Osteocyte (in vitro differentiated cells): Measurements from ENCODE around the gene PAOX. TPM values are rescaled to one million over a fixed set of nuclear protein-coding genes. Genes with fewer than 3 reads are reported as not detected.
A peak's percentile ranks its signal among the peaks of the same experiment; 100 is the strongest.

Experiments used
- DNase-seq: peaks from one replicate; pipeline ENCODE4 v3.0.0; 2021; ENCODE audit warnings: mixed read lengths; ENCODE audit not compliant: unreplicated experiment; ENCODE audit errors: extremely low spot score
- H3K27ac Mint-ChIP-seq: one replicate; pipeline ENCODE4 v1.8.0; 2021; ENCODE audit warnings: mild to moderate bottlenecking, mixed read lengths; ENCODE audit not compliant: unreplicated experiment
- H3K27me3 Mint-ChIP-seq: one replicate; pipeline ENCODE4 v1.8.0; 2021; ENCODE audit warnings: mixed read lengths; ENCODE audit not compliant: unreplicated experiment
- H3K36me3 Mint-ChIP-seq: one replicate; pipeline ENCODE4 v1.8.0; 2021; ENCODE audit warnings: mixed read lengths; ENCODE audit not compliant: unreplicated experiment
- H3K4me1 Mint-ChIP-seq: one replicate; pipeline ENCODE4 v1.8.0; 2021; ENCODE audit warnings: mixed read lengths; ENCODE audit not compliant: unreplicated experiment
- H3K4me3 Mint-ChIP-seq: one replicate; pipeline ENCODE4 v1.8.0; 2021; ENCODE audit warnings: mild to moderate bottlenecking, moderate library complexity, mixed read lengths; ENCODE audit not compliant: unreplicated experiment
- H3K9me3 Mint-ChIP-seq: one replicate; pipeline ENCODE4 v1.8.0; 2021; ENCODE audit warnings: mixed read lengths; ENCODE audit not compliant: unreplicated experiment
- total RNA-seq: library from RNA; stranded (reverse); gene quantifications from 2 replicates; pipeline ENCODE4 v1.2.1, GENCODE V29; 2021
- TF ChIP-seq, protein P1 (sequence below): fragments of 200-600 bp; sonication (generic); IDR thresholded peaks from 2 replicates; pipeline ENCODE4 v1.5.0; 2021; ENCODE audit warnings: antibody characterized with exemption, mild to moderate bottlenecking, moderate library complexity

PAOX gene
- total RNA-seq, 1 donor from 2014 or later = 8.7 TPM

DNA sequence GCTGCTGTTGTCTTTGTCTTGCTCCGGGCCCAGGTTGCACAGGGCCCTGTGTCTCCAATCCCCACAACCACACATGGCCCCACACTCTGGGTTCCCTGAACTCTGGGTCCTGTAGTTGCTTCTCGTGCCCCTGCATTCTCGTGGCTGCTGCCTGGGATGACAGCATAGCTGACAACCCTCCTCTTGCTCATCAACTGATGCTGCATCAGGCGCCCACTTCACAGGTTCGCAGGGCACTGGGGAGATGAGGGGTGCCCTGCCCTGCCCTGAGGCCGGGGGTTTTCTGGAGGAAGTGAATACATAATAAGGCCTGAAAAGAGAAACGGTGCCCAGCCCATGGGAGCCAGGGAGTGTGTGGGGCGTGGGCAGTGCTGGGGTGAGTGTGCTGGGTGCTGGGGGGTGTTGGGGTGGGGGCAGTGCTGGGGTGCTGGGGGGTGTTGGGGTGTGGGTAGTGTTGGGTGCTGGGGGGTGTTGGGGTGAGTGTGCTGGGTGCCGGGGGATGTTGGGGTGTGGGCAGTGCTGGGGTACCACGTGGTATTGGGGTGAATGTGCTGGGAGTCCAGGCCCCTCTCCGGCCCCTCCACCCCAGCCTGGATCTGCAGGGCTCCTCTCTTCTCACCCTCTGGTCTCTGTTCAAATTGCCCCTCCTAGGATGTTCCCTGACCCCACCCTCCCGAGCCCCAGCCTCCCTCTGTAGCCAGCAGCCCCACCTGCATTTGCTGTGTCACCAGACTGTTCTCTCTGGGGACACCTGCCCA is 12.9 kb downstream of the PAOX start:
- Mint-ChIP-seq H3K27me3 (no peaks in the 10 kb centered on the region), H3K36me3 (peaks cover 5% of the 10 kb centered on the region), H3K27ac (no peak overlapping the region), H3K9me3 (no peaks in the 10 kb centered on the region), H3K4me3 (no peak overlapping the region), H3K4me1 (peaks cover 13% of the 10 kb centered on the region)
- no peak for DNase-seq
- TF ChIP-seq, protein P1, sequence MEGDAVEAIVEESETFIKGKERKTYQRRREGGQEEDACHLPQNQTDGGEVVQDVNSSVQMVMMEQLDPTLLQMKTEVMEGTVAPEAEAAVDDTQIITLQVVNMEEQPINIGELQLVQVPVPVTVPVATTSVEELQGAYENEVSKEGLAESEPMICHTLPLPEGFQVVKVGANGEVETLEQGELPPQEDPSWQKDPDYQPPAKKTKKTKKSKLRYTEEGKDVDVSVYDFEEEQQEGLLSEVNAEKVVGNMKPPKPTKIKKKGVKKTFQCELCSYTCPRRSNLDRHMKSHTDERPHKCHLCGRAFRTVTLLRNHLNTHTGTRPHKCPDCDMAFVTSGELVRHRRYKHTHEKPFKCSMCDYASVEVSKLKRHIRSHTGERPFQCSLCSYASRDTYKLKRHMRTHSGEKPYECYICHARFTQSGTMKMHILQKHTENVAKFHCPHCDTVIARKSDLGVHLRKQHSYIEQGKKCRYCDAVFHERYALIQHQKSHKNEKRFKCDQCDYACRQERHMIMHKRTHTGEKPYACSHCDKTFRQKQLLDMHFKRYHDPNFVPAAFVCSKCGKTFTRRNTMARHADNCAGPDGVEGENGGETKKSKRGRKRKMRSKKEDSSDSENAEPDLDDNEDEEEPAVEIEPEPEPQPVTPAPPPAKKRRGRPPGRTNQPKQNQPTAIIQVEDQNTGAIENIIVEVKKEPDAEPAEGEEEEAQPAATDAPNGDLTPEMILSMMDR = no peak

DNA sequence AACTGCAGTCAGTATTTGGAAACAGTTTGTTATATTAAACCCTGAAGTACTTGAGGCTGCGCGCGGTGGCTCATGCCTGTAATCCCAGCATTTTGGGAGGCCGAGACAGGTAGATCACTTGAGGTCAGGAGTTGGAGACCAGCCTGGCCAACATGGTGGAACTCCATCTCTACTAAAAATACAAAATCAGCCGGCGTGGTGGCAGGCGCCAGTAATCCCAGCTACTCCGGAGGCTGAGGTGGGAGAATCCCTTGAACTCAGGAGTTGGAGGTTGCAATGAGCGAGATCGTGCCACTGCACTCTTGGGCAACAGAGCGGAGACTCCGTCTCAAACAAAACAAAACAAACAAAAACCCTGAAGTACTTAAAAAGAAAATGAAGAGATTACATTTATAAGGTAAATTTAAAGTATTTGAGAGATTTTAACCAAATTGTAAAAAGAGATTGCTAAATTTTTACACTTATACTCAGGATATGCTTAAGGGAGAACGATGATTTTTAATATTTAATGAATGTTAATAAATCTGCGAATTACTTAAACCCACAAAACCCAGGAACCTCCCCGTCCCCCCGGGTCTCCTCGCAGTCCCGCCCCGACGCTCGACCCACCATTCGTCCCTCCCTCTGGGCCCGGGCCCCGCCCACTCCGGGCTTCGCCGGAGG is 14.5 kb downstream of the PAOX start:
- peak overlapping the region; percentile 83 for H3K27ac Mint-ChIP-seq
- H3K9me3 Mint-ChIP-seq = no peaks in the 10 kb centered on the region
- H3K36me3 Mint-ChIP-seq = peaks cover 18% of the 10 kb centered on the region
- no peak for DNase-seq
- TF ChIP-seq, protein P1 = no peak
- H3K4me1 Mint-ChIP-seq = peaks cover 13% of the 10 kb centered on the region
- H3K27me3 Mint-ChIP-seq = no peaks in the 10 kb centered on the region
- H3K4me3 Mint-ChIP-seq = peak overlapping the region; percentile 91

DNA sequence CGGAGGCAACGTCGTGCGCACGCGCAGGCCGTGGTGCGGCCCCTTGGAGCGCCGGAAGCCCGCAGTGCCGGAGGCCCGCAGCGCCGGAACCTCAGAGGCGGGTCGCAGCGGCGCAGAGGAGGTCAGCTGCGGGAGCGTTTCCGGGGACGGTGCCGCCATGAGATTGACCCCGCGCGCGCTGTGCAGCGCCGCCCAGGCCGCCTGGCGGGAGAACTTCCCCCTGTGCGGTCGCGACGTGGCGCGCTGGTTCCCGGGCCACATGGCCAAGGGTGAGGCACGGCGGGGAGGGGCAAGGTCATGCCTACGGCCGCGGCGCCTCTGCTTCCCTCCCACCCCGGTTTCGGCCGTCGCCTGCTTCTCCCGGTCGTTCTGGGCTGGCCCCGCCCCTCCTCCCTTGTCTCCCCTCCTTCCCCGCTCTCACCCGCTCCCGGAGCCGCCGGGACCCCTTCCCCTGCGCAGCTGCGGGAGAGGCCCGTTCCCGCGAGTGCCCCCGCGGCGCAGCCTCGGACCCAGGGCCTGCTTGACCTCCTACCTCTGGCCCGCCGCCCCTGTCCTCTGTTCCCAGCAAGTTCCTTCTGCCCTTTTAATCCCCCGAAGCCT is 15.1 kb downstream of the PAOX start, which contains the start of gene MTG1:
Gene MTG1 (plus strand): TSS at position 94 of the 600 bp plus-strand sequence. CDS start 64 bp downstream, at position 158.
- peaks cover 18% of the 10 kb centered on the region for H3K36me3 Mint-ChIP-seq
- DNase-seq = peak; percentile 98
- H3K9me3 Mint-ChIP-seq = no peaks in the 10 kb centered on the region
- peak within 1 kb of the TSS; percentile 91 for H3K4me3 Mint-ChIP-seq
- H3K4me1 Mint-ChIP-seq = peaks cover 13% of the 10 kb centered on the region
- peak within 1 kb of the TSS; percentile 90 for H3K27ac Mint-ChIP-seq
- H3K27me3 Mint-ChIP-seq = no peaks in the 10 kb centered on the region
- TF ChIP-seq, protein P1 = no peak

DNA sequence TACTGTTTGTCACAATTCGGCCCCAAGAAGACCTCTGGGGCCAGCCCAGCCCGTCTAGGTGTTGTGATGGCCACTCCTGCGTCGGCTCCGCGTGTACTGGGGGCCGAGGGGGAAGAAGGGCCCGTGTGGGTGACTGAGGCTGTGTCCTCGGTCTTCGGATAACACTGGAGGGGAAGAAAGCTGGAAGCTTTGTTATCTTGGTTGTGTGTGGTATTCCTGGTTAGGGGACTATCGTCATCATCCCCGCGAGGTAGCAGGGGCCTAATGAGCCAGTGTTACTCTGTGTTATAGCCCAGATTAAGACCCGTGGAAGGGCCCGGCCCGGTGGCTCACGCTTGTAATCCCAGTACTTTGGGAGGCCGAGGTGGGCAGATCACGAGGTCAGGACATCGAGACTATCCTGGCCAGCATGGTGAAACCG is 15.7 kb downstream of the PAOX start:
- TF ChIP-seq, protein P1 = no peak
- peaks cover 24% of the 10 kb centered on the region for H3K36me3 Mint-ChIP-seq
- DNase-seq = no peak

More for the DNA sequence above, 15.7 kb downstream of the PAOX start:
- H3K4me3 Mint-ChIP-seq = peak overlapping the region; percentile 91
- H3K9me3 Mint-ChIP-seq = no peaks in the 10 kb centered on the region
- H3K27ac Mint-ChIP-seq = peak overlapping the region; percentile 90
- H3K27me3 Mint-ChIP-seq = no peaks in the 10 kb centered on the region
- H3K4me1 Mint-ChIP-seq = peaks cover 13% of the 10 kb centered on the region
